PC-9 (cell line): Measurements from ENCODE around the gene MOGAT2. TPM values are rescaled to one million over a fixed set of nuclear protein-coding genes. Genes with fewer than 3 reads are reported as not detected.

ENCODE experiments used
- BruUV-seq: library from RNA; stranded (reverse); fragments of 400-500 nt; replicated peaks from 2 replicates; lab custom pipeline; 2021; lab: Mats Ljungman, UMichigan
- CTCF ChIA-PET: fragments of 300-600 bp; sonication (Branson Sonifier 250); formaldehyde crosslinking; loops from one replicate; lab custom pipeline; 2022; ENCODE audit warnings: antibody characterized with exemption; lab: Charles Lee
- POLR2A ChIA-PET: fragments of 300-600 bp; sonication (Branson Sonifier 250); formaldehyde crosslinking; loops from one replicate; lab custom pipeline; 2022; ENCODE audit warnings: antibody characterized with exemption; ENCODE audit not compliant: unreplicated experiment; lab: Charles Lee
- DNase-seq, 2 experiments: peaks; one replicate each; pipeline versions ENCODE4 v3.0.0 to v3.0.0-alpha.2; 2015 to 2022; ENCODE audit warnings: mixed read lengths in 1 of 2
- H2AFZ ChIP-seq: fragments of 200-600 bp; sonication (generic); 2 replicates; pipeline ENCODE4 v1.8.1; 2017; ENCODE audit warnings: antibody characterized with exemption
- H3F3A ChIP-seq: fragments of 200-600 bp; sonication (generic); 2 replicates; pipeline ENCODE4 v1.8.1; 2017; ENCODE audit warnings: antibody characterized with exemption, mild to moderate bottlenecking, low read depth; ENCODE audit not compliant: insufficient read depth
- H3K27ac ChIP-seq: fragments of 200-600 bp; sonication (generic); 2 replicates; pipeline ENCODE4 v1.6.1; 2016; ENCODE audit warnings: mixed run types
- H3K27me3 ChIP-seq: fragments of 200-600 bp; sonication (generic); 2 replicates; pipeline ENCODE4 v1.6.1; 2016; ENCODE audit warnings: low read depth, mixed run types; ENCODE audit not compliant: insufficient read depth
- H3K36me3 ChIP-seq: fragments of 200-600 bp; sonication (generic); 2 replicates; pipeline ENCODE4 v1.6.1; 2016; ENCODE audit warnings: low read depth, mixed run types
- H3K4me1 ChIP-seq: fragments of 200-600 bp; sonication (generic); replicated peaks from 2 replicates; pipeline ENCODE4 v1.6.1; 2016; ENCODE audit warnings: mixed run types; ENCODE audit not compliant: insufficient read depth
- H3K4me2 ChIP-seq: fragments of 200-600 bp; sonication (generic); 2 replicates; pipeline ENCODE4 v1.6.1; 2017; ENCODE audit warnings: mixed run types
- H3K4me3 ChIP-seq: fragments of 200-600 bp; sonication (generic); 2 replicates; pipeline ENCODE4 v1.6.1; 2016; ENCODE audit warnings: mixed run types
- H3K79me2 ChIP-seq: fragments of 200-600 bp; sonication (generic); 2 replicates; pipeline ENCODE4 v1.6.1; 2017; ENCODE audit warnings: low read depth, mixed run types
- H3K9me2 ChIP-seq: fragments of 200-600 bp; sonication (generic); 2 replicates; pipeline ENCODE4 v1.8.1; 2017; ENCODE audit warnings: mild to moderate bottlenecking; ENCODE audit not compliant: insufficient read depth
- H3K9me3 ChIP-seq: fragments of 200-600 bp; sonication (generic); 2 replicates; pipeline ENCODE4 v1.8.1; 2016; ENCODE audit warnings: low read depth; ENCODE audit not compliant: insufficient read depth
- H4K20me1 ChIP-seq: fragments of 200-600 bp; sonication (generic); 2 replicates; pipeline ENCODE4 v1.8.1; 2017; ENCODE audit not compliant: insufficient read depth
- EZH2 ChIP-seq: fragments of 200-600 bp; sonication (generic); IDR thresholded peaks from 2 replicates; pipeline ENCODE4 v1.8.0; 2017; ENCODE audit warnings: antibody characterized with exemption, low read depth
- intact Hi-C: fragments of 100-400 bp; cut with micrococcal nuclease; formaldehyde crosslinking; loops from one replicate; pipeline ENCODE4 v1.10.0; 2022; ENCODE audit not compliant: unreplicated experiment
- total RNA-seq: library from RNA; stranded (reverse); gene quantifications from 2 replicates; pipeline ENCODE4 v1.2.3, GENCODE V29; 2021
- TF ChIP-seq, protein P1 (sequence below): fragments of 200-600 bp; sonication (generic); conservative IDR thresholded peaks from 2 replicates; pipeline ENCODE4 v1.6.1; 2017; ENCODE audit warnings: mixed run types, antibody characterized with exemption, mild to moderate bottlenecking, moderate library complexity

MOGAT2 gene
- total RNA-seq, 1 experiment from 2014 or later = not detected

DNA sequence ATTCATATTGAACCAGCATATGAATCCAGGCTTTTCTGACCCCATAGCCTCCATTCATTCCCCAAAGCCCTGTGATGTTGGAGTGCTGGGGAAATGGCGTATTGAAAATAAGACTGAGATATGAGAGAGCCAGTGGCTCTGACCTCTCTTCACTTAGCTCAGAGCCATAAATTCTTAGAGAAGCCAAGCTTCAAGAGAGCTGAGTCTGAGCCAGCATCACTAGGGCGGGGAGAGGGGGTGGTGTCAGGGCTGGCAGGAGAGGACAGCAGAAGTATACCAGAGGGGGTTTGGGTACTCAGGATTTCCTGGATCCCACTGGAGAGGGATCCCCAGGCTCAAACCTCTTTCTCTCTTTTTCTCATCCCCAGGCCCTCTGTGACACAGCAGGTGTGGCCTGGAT, 16.7 kb upstream of the MOGAT2 start:
- CTCF ChIA-PET = no interaction called here
- intact Hi-C loops = no loop called here

DNA sequence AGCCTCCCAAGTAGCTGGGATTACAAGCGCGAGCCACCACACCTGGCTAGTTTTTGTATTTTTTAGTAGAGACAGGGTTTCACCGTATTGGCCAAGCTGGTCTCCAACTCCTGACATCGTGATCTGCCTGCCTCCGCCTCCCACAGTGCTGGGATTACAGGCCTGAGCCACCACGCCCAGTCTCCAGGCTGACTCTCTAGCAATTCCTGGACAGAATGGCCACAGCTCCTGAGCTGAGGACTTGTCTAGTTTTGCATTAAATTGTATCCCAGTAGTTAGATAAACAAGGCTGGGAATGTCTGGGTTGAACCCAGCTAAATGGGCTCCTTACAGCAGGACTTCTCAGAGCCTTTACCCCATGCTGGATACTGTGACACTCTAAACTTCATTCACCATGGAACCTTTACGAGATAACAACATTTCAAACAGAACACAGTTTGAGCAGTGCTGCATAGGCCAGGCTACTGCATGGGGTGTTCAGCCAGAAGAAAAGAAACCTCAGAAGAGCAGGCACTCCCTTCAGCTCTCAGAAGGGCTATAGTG, 13.9 kb upstream of the MOGAT2 start:
- H2AFZ ChIP-seq = no peak overlapping the region
- CTCF ChIA-PET = no interaction called here
- no peak for DNase-seq
- H3K9me2 ChIP-seq = no peaks in the 10 kb centered on the region
- intact Hi-C loops = no loop called here
- no peaks in the 10 kb centered on the region for H3K79me2 ChIP-seq
- no peaks in the 10 kb centered on the region for H3K9me3 ChIP-seq
- H3F3A ChIP-seq = no peaks in the 10 kb centered on the region
- POLR2A ChIA-PET = no interaction called here
- no peak overlapping the region for H3K4me2 ChIP-seq
- H3K27ac ChIP-seq = no peak overlapping the region
- H3K36me3 ChIP-seq = no peaks in the 10 kb centered on the region
- no peaks in the 10 kb centered on the region for H4K20me1 ChIP-seq
- H3K4me3 ChIP-seq = no peak overlapping the region
- TF ChIP-seq, protein P1, sequence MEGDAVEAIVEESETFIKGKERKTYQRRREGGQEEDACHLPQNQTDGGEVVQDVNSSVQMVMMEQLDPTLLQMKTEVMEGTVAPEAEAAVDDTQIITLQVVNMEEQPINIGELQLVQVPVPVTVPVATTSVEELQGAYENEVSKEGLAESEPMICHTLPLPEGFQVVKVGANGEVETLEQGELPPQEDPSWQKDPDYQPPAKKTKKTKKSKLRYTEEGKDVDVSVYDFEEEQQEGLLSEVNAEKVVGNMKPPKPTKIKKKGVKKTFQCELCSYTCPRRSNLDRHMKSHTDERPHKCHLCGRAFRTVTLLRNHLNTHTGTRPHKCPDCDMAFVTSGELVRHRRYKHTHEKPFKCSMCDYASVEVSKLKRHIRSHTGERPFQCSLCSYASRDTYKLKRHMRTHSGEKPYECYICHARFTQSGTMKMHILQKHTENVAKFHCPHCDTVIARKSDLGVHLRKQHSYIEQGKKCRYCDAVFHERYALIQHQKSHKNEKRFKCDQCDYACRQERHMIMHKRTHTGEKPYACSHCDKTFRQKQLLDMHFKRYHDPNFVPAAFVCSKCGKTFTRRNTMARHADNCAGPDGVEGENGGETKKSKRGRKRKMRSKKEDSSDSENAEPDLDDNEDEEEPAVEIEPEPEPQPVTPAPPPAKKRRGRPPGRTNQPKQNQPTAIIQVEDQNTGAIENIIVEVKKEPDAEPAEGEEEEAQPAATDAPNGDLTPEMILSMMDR = no peak
- no peak for TF ChIP-seq EZH2
- BruUV-seq = no TSS peak
- peaks cover 3% of the 10 kb centered on the region; the same call in 1 of the 2 replicates for H3K4me1 ChIP-seq
- no peaks in the 10 kb centered on the region for H3K27me3 ChIP-seq

More for the DNA sequence above, 16.7 kb upstream of the MOGAT2 start:
- Histone ChIP-seq H3K4me1 (peaks cover 19% of the 10 kb centered on the region), H3K9me3 (no peaks in the 10 kb centered on the region), H2AFZ (no peak overlapping the region), H3K4me2 (no peak overlapping the region), H3F3A (peaks cover 17% of the 10 kb centered on the region), H3K36me3 (no peaks in the 10 kb centered on the region), H4K20me1 (no peaks in the 10 kb centered on the region), H3K27ac (no peak overlapping the region), H3K9me2 (no peaks in the 10 kb centered on the region), H3K27me3 (no peaks in the 10 kb centered on the region), H3K4me3 (no peak overlapping the region), H3K79me2 (no peaks in the 10 kb centered on the region)
- POLR2A ChIA-PET = no interaction called here
- TF ChIP-seq, protein P1 = no peak
- no peak for DNase-seq
- BruUV-seq = no TSS peak

DNA sequence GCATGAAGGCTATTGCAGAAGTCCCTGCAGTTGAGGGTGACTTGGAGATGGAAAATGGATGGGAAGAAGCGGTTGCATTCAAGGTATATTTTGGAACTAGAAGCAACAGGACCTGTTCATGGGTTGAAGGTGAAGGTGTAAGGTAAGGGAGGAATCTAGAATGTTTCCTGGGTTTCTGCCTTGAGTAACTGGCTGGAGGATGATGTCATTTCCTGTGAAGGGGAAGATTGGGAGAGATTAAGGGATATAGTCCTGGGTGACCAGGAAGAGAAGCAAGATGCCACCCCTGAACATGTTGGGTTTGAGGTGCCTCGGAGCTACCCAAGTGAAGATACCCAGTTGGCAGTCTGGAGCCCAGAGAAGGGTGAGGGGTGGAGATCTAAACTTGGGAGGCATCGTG, 12.1 kb upstream of the MOGAT2 start:
- Histone ChIP-seq H3K27ac (no peak overlapping the region), H3K36me3 (no peaks in the 10 kb centered on the region), H3K4me2 (no peak overlapping the region), H3K9me3 (no peaks in the 10 kb centered on the region), H2AFZ (no peak overlapping the region), H4K20me1 (no peaks in the 10 kb centered on the region), H3K79me2 (no peaks in the 10 kb centered on the region), H3F3A (no peaks in the 10 kb centered on the region), H3K4me1 (peaks cover 3% of the 10 kb centered on the region; the same call in 1 of the 2 replicates), H3K9me2 (no peaks in the 10 kb centered on the region), H3K4me3 (no peak overlapping the region), H3K27me3 (no peaks in the 10 kb centered on the region)
- ChIA-PET CTCF (interaction anchor here (0.6 to 1.1 kb wide), 3 partner anchors 9 to 435 kb away, joined by 3 to 4 read pairs (median 3); no protein-coding TSS in a partner anchor), POLR2A (no interaction called here)
- no peak for DNase-seq
- intact Hi-C loops = loop anchor here (5.0 kb wide), 1 partner anchor 162 kb away; no protein-coding TSS in a partner anchor
- no peak for TF ChIP-seq EZH2
- TF ChIP-seq, protein P1 = no peak
- BruUV-seq = no TSS peak
